GM23338 (cell line): Measurements from ENCODE around the gene CWC27. TPM values are rescaled to one million over a fixed set of nuclear protein-coding genes. Genes with fewer than 3 reads are reported as not detected.

Source experiments
- ATAC-seq: fragments of 200-7000 bp; cut with Tn5 transposase; 3 replicates; pipeline ENCODE4 v1.9.1; 2020
- DNase-seq: peaks from one replicate; pipeline ENCODE4 v3.0.0-alpha.2; 2015; ENCODE audit warnings: low spot score
- H2AFZ ChIP-seq: fragments of 200-600 bp; sonication (generic); 2 replicates; pipeline ENCODE4 v1.8.0; 2016; ENCODE audit warnings: antibody characterized with exemption, mild to moderate bottlenecking, moderate library complexity
- H3F3A ChIP-seq: fragments of 200-600 bp; sonication (generic); replicated peaks from 2 replicates; pipeline ENCODE4 v1.8.0; 2017; ENCODE audit warnings: antibody characterized with exemption, mixed run types, low read depth
- H3K27ac ChIP-seq: fragments of 200-600 bp; sonication (generic); 2 replicates; pipeline ENCODE4 v1.6.1; 2016; ENCODE audit warnings: low read depth
- H3K27me3 ChIP-seq: fragments of 200-600 bp; sonication (generic); 2 replicates; pipeline ENCODE4 v1.8.0; 2016; ENCODE audit warnings: mild to moderate bottlenecking, mixed run types, moderate library complexity; ENCODE audit not compliant: insufficient read depth
- H3K36me3 ChIP-seq: fragments of 200-600 bp; sonication (generic); 2 replicates; pipeline ENCODE4 v1.8.0; 2016; ENCODE audit warnings: mild to moderate bottlenecking; ENCODE audit not compliant: insufficient read depth
- H3K4me1 ChIP-seq: fragments of 200-600 bp; sonication (generic); 2 replicates; pipeline ENCODE4 v1.8.0; 2016; ENCODE audit warnings: mild to moderate bottlenecking, moderate library complexity; ENCODE audit not compliant: insufficient read depth
- H3K4me2 ChIP-seq: fragments of 200-600 bp; sonication (generic); 2 replicates; pipeline ENCODE4 v1.7.1; 2017; ENCODE audit warnings: mixed run types
- H3K4me3 ChIP-seq: fragments of 200-600 bp; sonication (generic); 2 replicates; pipeline ENCODE4 v1.6.1; 2016; ENCODE audit warnings: mixed run types
- H3K79me2 ChIP-seq: fragments of 200-600 bp; sonication (generic); replicated peaks from 2 replicates; pipeline ENCODE4 v1.8.0; 2017; ENCODE audit warnings: mild to moderate bottlenecking; ENCODE audit not compliant: insufficient read depth
- H3K9me2 ChIP-seq: fragments of 200-600 bp; sonication (generic); 2 replicates; pipeline ENCODE4 v1.8.0; 2017; ENCODE audit not compliant: insufficient read depth
- H4K20me1 ChIP-seq: fragments of 200-600 bp; sonication (generic); replicated peaks from 2 replicates; pipeline ENCODE4 v1.8.0; 2017; ENCODE audit warnings: mild to moderate bottlenecking; ENCODE audit not compliant: insufficient read depth
- H3K27ac Mint-ChIP-seq: 2 replicates; pipeline ENCODE4 v1.8.0; 2020; ENCODE audit warnings: inconsistent platforms, mild to moderate bottlenecking, moderate library complexity, mixed read lengths
- H3K27me3 Mint-ChIP-seq: 3 replicates; pipeline ENCODE4 v1.8.0; 2022; ENCODE audit warnings: low read depth, mild to moderate bottlenecking, moderate library complexity, mixed read lengths, inconsistent platforms; ENCODE audit not compliant: insufficient read depth, poor library complexity
- H3K36me3 Mint-ChIP-seq: 3 replicates; pipeline ENCODE4 v1.8.0; 2021; ENCODE audit warnings: low read depth, mild to moderate bottlenecking, inconsistent platforms, moderate library complexity, mixed read lengths
- H3K4me1 Mint-ChIP-seq: 3 replicates; pipeline ENCODE4 v1.8.0; 2020; ENCODE audit warnings: mild to moderate bottlenecking, inconsistent platforms, mixed read lengths
- H3K4me3 Mint-ChIP-seq: 3 replicates; pipeline ENCODE4 v1.8.0; 2021; ENCODE audit warnings: moderate library complexity, mild to moderate bottlenecking, inconsistent platforms, mixed read lengths
- H3K9me3 Mint-ChIP-seq: 3 replicates; pipeline ENCODE4 v1.8.0; 2020; ENCODE audit warnings: moderate library complexity, mild to moderate bottlenecking, inconsistent platforms, mixed read lengths
- CREB1 ChIP-seq: fragments of 250-450 bp; sonication (Bioruptor Pico); IDR thresholded peaks from 2 replicates; pipeline ENCODE4 v1.5.0; 2020; ENCODE audit warnings: low read depth, mild to moderate bottlenecking, moderate library complexity
- ETS1 ChIP-seq: IDR thresholded peaks from 2 replicates; pipeline ENCODE4 v1.6.1; 2016; ENCODE audit warnings: antibody characterized with exemption
- JUNB ChIP-seq: IDR thresholded peaks from one replicate; pipeline ENCODE4 v1.6.1; 2016; ENCODE audit warnings: antibody characterized with exemption; ENCODE audit not compliant: unreplicated experiment
- NANOG ChIP-seq: IDR thresholded peaks from 2 replicates; pipeline ENCODE4 v1.6.1; 2016; ENCODE audit warnings: antibody characterized with exemption, borderline replicate concordance
- POLR2AphosphoS5 ChIP-seq: IDR thresholded peaks from 2 replicates; pipeline ENCODE4 v1.6.1; 2016; ENCODE audit warnings: antibody characterized with exemption, low read depth
- ZNF331 ChIP-seq: fragments of 250-450 bp; sonication (Bioruptor Pico); IDR thresholded peaks from 2 replicates; pipeline ENCODE4 v1.5.0; 2020; ENCODE audit warnings: low read depth, mild to moderate bottlenecking, moderate library complexity
- polyA plus RNA-seq: library from polyadenylated mRNA; unstranded; fragments of >200 nt; fragmentation: Nextera tagmentation; extraction: Ambion mirVana; gene quantifications from 2 replicates; pipeline ENCODE4 v1.2.1, GENCODE V29; 2016
- total RNA-seq: library from RNA; depleted of rRNA; stranded (reverse); fragments of >200 nt; shearing (Covaris generic); gene quantifications from 2 replicates; pipeline ENCODE4 v1.2.3, GENCODE V29; 2014
- TF ChIP-seq, protein P1 (sequence below): fragments of 250-450 bp; sonication (Bioruptor Pico); IDR thresholded peaks from 2 replicates; pipeline ENCODE4 v1.5.0; 2020; ENCODE audit warnings: mild to moderate bottlenecking, moderate library complexity

Gene CWC27
- total and polyA plus RNA-seq, 2 experiments from 2014 or later, result 27.7 to 115 TPM

- DNase-seq (no peak), ATAC-seq (no peak)
- Mint-ChIP-seq H3K36me3 (peaks cover 20% of the 10 kb centered on the region; the same call in 2 of the 3 replicates), H3K4me3 (no peak overlapping the region), H3K4me1 (peaks cover 3% of the 10 kb centered on the region; the same call in 1 of the 3 replicates), H3K27ac (no peak overlapping the region), H3K27me3 (no peaks in the 10 kb centered on the region), H3K9me3 (no peaks in the 10 kb centered on the region)
- no peaks in the 10 kb centered on the region for H3K4me1 ChIP-seq
- no peak for TF ChIP-seq JUNB
- TF ChIP-seq POLR2AphosphoS5, result no peak
- TF ChIP-seq ZNF331 (CRISPR knock-in tag), result no peak
- no peak for TF ChIP-seq ETS1
- TF ChIP-seq NANOG, result no peak
- no peak for TF ChIP-seq CREB1 (CRISPR knock-in tag)
- TF ChIP-seq, protein P1, sequence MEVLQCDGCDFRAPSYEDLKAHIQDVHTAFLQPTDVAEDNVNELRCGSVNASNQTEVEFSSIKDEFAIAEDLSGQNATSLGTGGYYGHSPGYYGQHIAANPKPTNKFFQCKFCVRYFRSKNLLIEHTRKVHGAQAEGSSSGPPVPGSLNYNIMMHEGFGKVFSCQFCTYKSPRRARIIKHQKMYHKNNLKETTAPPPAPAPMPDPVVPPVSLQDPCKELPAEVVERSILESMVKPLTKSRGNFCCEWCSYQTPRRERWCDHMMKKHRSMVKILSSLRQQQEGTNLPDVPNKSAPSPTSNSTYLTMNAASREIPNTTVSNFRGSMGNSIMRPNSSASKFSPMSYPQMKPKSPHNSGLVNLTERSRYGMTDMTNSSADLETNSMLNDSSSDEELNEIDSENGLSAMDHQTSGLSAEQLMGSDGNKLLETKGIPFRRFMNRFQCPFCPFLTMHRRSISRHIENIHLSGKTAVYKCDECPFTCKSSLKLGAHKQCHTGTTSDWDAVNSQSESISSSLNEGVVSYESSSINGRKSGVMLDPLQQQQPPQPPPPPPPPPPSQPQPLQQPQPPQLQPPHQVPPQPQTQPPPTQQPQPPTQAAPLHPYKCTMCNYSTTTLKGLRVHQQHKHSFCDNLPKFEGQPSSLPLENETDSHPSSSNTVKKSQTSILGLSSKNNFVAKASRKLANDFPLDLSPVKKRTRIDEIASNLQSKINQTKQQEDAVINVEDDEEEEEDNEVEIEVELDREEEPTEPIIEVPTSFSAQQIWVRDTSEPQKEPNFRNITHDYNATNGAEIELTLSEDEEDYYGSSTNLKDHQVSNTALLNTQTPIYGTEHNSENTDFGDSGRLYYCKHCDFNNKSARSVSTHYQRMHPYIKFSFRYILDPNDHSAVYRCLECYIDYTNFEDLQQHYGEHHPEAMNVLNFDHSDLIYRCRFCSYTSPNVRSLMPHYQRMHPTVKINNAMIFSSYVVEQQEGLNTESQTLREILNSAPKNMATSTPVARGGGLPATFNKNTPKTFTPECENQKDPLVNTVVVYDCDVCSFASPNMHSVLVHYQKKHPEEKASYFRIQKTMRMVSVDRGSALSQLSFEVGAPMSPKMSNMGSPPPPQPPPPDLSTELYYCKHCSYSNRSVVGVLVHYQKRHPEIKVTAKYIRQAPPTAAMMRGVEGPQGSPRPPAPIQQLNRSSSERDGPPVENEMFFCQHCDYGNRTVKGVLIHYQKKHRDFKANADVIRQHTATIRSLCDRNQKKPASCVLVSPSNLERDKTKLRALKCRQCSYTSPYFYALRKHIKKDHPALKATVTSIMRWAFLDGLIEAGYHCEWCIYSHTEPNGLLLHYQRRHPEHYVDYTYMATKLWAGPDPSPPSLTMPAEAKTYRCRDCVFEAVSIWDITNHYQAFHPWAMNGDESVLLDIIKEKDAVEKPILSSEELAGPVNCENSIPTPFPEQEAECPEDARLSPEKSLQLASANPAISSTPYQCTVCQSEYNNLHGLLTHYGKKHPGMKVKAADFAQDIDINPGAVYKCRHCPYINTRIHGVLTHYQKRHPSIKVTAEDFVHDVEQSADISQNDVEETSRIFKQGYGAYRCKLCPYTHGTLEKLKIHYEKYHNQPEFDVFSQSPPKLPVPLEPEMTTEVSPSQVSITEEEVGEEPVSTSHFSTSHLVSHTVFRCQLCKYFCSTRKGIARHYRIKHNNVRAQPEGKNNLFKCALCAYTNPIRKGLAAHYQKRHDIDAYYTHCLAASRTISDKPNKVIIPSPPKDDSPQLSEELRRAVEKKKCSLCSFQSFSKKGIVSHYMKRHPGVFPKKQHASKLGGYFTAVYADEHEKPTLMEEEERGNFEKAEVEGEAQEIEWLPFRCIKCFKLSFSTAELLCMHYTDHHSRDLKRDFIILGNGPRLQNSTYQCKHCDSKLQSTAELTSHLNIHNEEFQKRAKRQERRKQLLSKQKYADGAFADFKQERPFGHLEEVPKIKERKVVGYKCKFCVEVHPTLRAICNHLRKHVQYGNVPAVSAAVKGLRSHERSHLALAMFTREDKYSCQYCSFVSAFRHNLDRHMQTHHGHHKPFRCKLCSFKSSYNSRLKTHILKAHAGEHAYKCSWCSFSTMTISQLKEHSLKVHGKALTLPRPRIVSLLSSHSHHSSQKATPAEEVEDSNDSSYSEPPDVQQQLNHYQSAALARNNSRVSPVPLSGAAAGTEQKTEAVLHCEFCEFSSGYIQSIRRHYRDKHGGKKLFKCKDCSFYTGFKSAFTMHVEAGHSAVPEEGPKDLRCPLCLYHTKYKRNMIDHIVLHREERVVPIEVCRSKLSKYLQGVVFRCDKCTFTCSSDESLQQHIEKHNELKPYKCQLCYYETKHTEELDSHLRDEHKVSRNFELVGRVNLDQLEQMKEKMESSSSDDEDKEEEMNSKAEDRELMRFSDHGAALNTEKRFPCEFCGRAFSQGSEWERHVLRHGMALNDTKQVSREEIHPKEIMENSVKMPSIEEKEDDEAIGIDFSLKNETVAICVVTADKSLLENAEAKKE (CRISPR knock-in tag), result no peak
- H3K4me3 ChIP-seq, result no peak overlapping the region
- H3K9me2 ChIP-seq, result no peaks in the 10 kb centered on the region
- no peaks in the 10 kb centered on the region for H3K36me3 ChIP-seq
- H4K20me1 ChIP-seq, result no peaks in the 10 kb centered on the region
- H3K27me3 ChIP-seq, result no peaks in the 10 kb centered on the region
- no peaks in the 10 kb centered on the region for H3K79me2 ChIP-seq
- no peak overlapping the region for H3K27ac ChIP-seq
- H3F3A ChIP-seq, result no peaks in the 10 kb centered on the region
- H2AFZ ChIP-seq, result no peak overlapping the region
- H3K4me2 ChIP-seq, result no peak overlapping the region
Observed at GRCh38 chr5:64972591-64972990, 203.9 kb downstream of the CWC27 start.
